GM12801 (cell line): Measurements from ENCODE around the gene F11.

Experiments used
- CTCF ChIP-seq: IDR thresholded peaks from one replicate; pipeline ENCODE4 v1.5.1; 2011; ENCODE audit warnings: control low read depth; ENCODE audit not compliant: insufficient read length; ENCODE audit errors: extremely low read depth

F11 gene

DNA sequence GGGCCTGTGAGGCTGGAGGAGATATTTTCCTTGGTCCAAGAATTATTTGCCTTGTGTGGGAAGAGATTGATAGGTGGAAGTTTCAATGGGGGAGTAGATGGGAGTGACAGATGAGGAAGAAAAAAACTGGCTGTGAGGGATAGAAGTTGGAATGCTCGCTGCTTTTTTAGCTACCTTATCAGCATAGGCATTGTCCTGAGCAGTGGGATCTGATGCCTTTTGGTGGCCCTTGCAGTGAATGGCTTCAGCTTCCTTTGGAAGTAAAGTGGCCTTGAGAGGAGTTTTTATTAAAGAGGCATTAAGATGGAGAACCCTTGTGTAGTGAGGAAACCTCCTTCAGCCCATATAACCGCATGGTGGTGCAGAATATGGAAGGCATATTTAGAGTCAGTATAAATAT lies 22.7 kb upstream of the F11 start:
- no peak for TF ChIP-seq CTCF

DNA sequence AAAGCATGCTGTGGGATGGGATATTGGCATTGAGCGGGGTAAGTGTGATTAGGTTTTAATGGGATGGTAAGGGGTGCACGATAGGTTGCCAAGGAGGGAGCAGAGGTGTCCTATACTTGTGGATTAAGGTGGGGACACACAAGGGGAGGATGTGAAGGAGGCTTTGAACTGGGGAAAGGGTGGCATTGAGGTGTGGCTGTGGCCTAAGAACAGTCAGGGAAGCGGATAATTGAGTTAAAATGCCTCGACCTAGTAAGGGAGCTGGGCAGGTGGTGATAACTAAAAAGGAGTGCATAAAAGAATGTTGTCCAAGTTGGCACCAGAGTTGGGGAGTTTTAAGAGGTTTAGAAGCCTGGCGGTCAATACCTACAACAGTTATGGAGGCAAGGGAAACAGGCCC lies 21.2 kb upstream of the F11 start:
- TF ChIP-seq CTCF: no peak

DNA sequence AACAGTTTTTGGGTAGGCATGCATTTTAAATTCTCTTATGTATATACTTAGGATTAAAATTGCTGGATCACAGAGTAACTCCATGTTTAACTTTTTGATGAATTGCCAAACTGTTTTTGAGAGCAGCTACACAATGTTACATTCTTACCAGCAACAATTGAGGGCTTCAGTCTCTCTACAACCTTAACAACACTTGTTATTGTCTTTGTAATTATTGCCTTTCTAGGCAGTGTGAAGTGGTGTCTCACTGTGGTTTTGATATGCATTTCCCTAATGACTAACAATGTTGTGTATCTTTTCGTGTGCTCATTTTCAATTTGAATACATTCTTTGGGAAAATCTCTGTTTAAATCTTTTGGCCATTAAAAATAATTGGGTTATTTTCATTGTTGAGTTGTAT lies 17.3 kb upstream of the F11 start:
- no peak for TF ChIP-seq CTCF

- TF ChIP-seq CTCF: no peak
Measured at GRCh38 chr4:186249785-186250754, 15.9 kb upstream of the F11 start.

DNA sequence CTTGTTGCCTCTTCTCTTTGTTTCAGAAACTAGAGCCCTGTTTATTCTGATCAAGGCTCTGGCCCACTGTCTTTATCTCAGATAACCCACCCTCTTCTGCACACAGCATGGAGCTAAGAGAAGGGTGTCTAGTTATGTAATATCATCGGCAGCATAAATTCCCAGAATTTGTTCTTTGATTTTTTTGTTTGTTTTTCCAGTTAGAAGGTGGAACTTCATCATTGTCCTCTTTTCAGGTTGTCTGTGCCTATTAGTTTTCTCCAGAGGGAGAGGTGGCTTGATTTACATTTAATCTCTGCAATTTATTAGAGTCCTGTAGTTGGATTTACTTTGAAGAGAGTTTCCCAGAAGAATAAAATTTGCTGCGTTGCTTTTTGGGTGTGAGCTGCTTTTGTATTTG lies 15.2 kb upstream of the F11 start:
- TF ChIP-seq CTCF: no peak

DNA sequence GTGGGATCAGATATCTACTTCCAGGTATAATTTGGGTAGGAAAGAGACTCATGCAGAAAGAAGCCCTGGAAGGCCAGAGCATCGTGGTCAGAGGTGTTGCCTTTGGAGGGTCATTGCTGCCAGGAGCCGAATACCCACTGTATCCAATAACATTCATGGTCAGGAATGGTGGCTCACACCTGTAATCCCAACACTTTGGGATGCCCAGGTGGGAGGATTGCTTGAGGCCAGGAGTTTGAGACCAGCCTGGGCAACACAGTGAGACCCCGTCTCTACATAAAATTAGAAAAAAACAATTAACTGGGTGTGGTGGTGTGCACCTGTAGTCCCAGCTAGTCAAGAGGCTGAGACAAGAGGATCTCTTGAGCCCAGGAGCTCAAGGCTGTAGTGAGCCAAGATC lies 10.9 kb upstream of the F11 start:
- no peak for TF ChIP-seq CTCF

DNA sequence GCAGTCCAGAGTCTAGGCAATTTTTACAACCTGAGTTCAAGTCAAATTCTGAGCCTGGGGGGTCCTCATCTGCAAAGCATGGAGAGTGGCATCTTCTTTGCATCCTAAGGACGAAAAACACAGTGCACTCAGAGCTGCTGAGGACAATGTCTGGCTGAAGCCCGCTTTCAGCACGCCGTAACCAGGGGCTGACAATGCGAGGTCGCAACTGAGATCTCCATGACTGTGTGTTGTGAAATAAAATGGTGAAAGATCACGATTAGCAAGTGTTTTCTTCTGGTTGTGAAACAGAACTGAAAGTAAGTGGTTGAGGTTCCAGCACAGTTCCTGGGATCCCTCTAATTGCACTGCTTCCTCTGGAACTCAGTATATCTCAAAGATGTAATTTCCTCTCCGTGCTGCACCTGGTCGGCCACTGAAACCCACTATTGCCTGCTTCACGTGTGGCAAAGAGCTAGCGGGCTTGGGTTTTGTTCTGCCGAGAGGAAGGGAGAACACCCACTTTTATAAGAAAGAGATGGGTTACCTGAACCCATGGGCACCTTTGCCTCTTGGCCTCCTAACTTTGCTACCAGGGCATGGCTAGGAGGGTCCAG lies 7.7 kb upstream of the F11 start:
- TF ChIP-seq CTCF: no peak
